ENCODE measurements around the gene ERP27.

Gene ERP27

DNA sequence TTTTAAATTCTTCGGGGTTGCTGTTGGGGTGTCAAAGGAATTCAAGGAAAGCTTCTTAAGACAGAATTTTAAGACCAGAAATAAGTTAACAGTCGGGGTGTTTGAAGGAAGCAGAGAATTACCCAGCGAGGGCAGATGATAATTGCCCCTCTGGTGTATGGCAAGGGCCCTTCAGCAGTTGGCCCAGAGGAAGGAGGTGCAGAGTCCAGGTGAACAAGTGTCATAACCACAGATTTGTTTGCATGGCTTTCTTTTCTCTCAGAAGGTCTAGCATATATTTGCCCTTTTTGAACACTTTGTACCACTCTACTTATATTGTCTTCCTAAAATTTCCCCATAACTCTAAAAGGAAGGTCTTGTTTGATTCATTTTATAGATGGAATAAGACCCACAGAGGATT is 36.3 kb upstream of the ERP27 start:
- H3K27ac Mint-ChIP-seq, result peak overlapping the region; percentile 55
- no peaks in the 10 kb centered on the region for H3K9me3 Mint-ChIP-seq
- no peak overlapping the region for H3K4me3 Mint-ChIP-seq
- no peaks in the 10 kb centered on the region for H3K36me3 Mint-ChIP-seq (ENCODE audit: low read depth)
- TF ChIP-seq CTCF (IDR thresholded peaks at IDR 0.05), result no peak
- H3K4me1 Mint-ChIP-seq, result peaks cover 5% of the 10 kb centered on the region
- peaks cover 3% of the 10 kb centered on the region for H3K27me3 Mint-ChIP-seq (ENCODE audit: low read depth, poor library complexity)
- no peak for DNase-seq

- H3K27me3 Mint-ChIP-seq (ENCODE audit: low read depth, poor library complexity), result peaks cover 4% of the 10 kb centered on the region
- H3K36me3 Mint-ChIP-seq (ENCODE audit: low read depth), result no peaks in the 10 kb centered on the region
- no peak within 1 kb of the TSS for H3K27ac Mint-ChIP-seq
- no peak for TF ChIP-seq CTCF (IDR thresholded peaks at IDR 0.05)
- no peak for DNase-seq
- H3K9me3 Mint-ChIP-seq, result no peaks in the 10 kb centered on the region
- peaks cover 3% of the 10 kb centered on the region for H3K4me1 Mint-ChIP-seq
- H3K4me3 Mint-ChIP-seq, result no peak within 1 kb of the TSS
Observed at GRCh38 chr12:14972816-14973215, 34.5 kb upstream of the ERP27 start, which contains the start of gene PDE6H. PDE6H (plus strand) TSS chr12:14973042; CDS start chr12:14978013, 4,971 bp downstream.

GRCh38 chr12:14970473-14970872 is 32.1 kb upstream of the ERP27 start:
- no peaks in the 10 kb centered on the region for H3K9me3 Mint-ChIP-seq

GRCh38 chr12:14968478-14968877 is 30.1 kb upstream of the ERP27 start:
- Mint-ChIP-seq H3K4me1 (no peaks in the 10 kb centered on the region), H3K36me3 (ENCODE audit: low read depth) (no peaks in the 10 kb centered on the region), H3K27me3 (ENCODE audit: low read depth, poor library complexity) (peaks cover 7% of the 10 kb centered on the region), H3K9me3 (no peaks in the 10 kb centered on the region), H3K4me3 (no peak overlapping the region), H3K27ac (no peak overlapping the region)
- no peak for DNase-seq
- TF ChIP-seq CTCF (IDR thresholded peaks at IDR 0.05), result no peak

More at GRCh38 chr12:14970473-14970872, 32.1 kb upstream of the ERP27 start:
- Mint-ChIP-seq H3K27ac (no peak overlapping the region), H3K4me3 (no peak overlapping the region), H3K36me3 (ENCODE audit: low read depth) (no peaks in the 10 kb centered on the region), H3K27me3 (ENCODE audit: low read depth, poor library complexity) (peaks cover 7% of the 10 kb centered on the region), H3K4me1 (no peaks in the 10 kb centered on the region)
- no peak for TF ChIP-seq CTCF (IDR thresholded peaks at IDR 0.05)
- no peak for DNase-seq

- Mint-ChIP-seq H3K4me1 (no peaks in the 10 kb centered on the region), H3K27me3 (ENCODE audit: low read depth, poor library complexity) (peaks cover 14% of the 10 kb centered on the region), H3K27ac (no peak overlapping the region), H3K9me3 (no peaks in the 10 kb centered on the region), H3K4me3 (no peak overlapping the region), H3K36me3 (ENCODE audit: low read depth) (no peaks in the 10 kb centered on the region)
- TF ChIP-seq CTCF (IDR thresholded peaks at IDR 0.05), result no peak
- no peak for DNase-seq
Observed at GRCh38 chr12:14965221-14965620, 26.9 kb upstream of the ERP27 start.

DNA sequence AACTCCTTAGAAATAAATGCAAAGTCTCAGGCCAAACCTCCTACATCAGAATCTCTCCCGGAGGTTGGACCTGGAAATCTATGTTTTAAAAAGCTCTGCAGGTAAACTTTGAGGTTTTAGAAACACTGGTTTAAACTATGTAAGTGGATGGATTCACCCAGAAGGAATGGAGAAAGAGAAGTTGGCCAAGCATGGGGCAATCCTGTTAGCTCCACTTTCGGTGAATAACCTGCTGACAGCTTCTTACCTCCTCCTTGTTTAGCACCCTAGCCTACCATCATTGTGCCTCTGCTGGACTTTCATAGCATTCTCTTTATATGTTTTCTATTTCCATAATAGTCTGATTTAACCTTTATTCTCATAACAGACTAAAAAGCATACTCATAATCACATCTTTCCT is 26.1 kb upstream of the ERP27 start:
- no peak overlapping the region for H3K27ac Mint-ChIP-seq
- H3K27me3 Mint-ChIP-seq (ENCODE audit: low read depth, poor library complexity), result peaks cover 14% of the 10 kb centered on the region
- TF ChIP-seq CTCF (IDR thresholded peaks at IDR 0.05), result no peak

More for the DNA sequence above, 26.1 kb upstream of the ERP27 start:
- no peaks in the 10 kb centered on the region for H3K36me3 Mint-ChIP-seq (ENCODE audit: low read depth)
- H3K9me3 Mint-ChIP-seq, result no peaks in the 10 kb centered on the region
- H3K4me1 Mint-ChIP-seq, result no peaks in the 10 kb centered on the region
- no peak for DNase-seq
- H3K4me3 Mint-ChIP-seq, result no peak overlapping the region

All from nephron progenitor cell (in vitro differentiated cells).